ENCODE data around the gene TNRC18.

- TF ChIP-seq EZH2 (IDR thresholded peaks at IDR 0.05; ENCODE audit: borderline replicate concordance, low read depth, low read length, poor library complexity, severe bottlenecking) (no peak), CTCF (conservative IDR thresholded peaks at IDR 0.05; ENCODE audit: low read depth, low read length) (no peak)
Observed at GRCh38 chr7:5451391-5451790, 27.8 kb upstream of the TNRC18 start.
